ENCODE data around the gene PPP6R3. TPM values are rescaled to one million over a fixed set of nuclear protein-coding genes. Genes with fewer than 3 reads are reported as not detected.
"Not testable (repeated sequence)": the region's sequence is repeated elsewhere in the genome, so short reads cannot be mapped to it uniquely, and the experiment has no call there.

The PPP6R3 gene
- total RNA-seq, 1 experiment from 2014 or later = 90.0 TPM

- no peak for DNase-seq (ENCODE audit: low read depth, low spot score)
- in situ Hi-C loops (cut with HindIII; ENCODE audit: low pct_unique_long_range_greater_than_20kb, low sequenced_read_pairs) = no loop called here
Measured at GRCh38 chr11:68432874-68433273, 27.7 kb upstream of the PPP6R3 start.

DNA sequence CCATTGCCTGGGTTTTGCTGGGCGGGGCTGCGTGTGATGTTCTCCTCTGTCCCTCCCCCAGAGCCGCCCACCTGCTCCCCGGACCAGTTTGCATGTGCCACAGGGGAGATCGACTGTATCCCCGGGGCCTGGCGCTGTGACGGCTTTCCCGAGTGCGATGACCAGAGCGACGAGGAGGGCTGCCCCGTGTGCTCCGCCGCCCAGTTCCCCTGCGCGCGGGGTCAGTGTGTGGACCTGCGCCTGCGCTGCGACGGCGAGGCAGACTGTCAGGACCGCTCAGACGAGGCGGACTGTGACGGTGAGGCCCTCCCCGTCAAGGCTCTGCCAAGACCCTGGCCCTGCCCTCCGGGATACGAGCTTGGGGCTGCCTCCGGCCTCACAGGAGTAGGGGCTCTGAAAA, 27.0 kb upstream of the PPP6R3 start:
- DNase-seq (ENCODE audit: low read depth, low spot score) = no peak
- in situ Hi-C loops (cut with HindIII; ENCODE audit: low pct_unique_long_range_greater_than_20kb, low sequenced_read_pairs) = no loop called here

DNA sequence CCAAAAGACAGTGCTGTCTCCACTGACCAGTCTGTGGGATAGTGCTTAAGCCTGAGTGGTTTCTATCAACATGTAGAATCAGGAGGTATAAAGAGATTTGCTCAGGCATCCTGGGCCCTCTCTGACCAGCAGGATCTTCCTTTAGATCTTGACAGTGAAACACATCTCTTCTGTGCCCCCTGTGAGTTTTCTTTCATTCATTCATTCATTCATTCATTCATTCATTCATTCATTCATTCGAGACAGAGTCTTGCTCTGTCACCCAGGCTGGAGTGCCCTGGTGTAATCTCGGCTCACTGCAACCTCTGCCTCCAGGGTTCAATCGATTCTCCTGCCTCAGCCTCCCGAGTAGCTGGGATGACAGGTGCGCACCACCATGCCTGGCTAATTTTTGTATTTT, 26.4 kb upstream of the PPP6R3 start:
- DNase-seq (ENCODE audit: low read depth, low spot score); in situ Hi-C loops (cut with HindIII; ENCODE audit: low pct_unique_long_range_greater_than_20kb, low sequenced_read_pairs): not testable (repeated sequence)

- no peak for DNase-seq (ENCODE audit: low read depth, low spot score)
- in situ Hi-C loops (cut with HindIII; ENCODE audit: low pct_unique_long_range_greater_than_20kb, low sequenced_read_pairs) = no loop called here
Measured at GRCh38 chr11:68436162-68436888, 24.2 kb upstream of the PPP6R3 start.

GRCh38 chr11:68436985-68437926, 23.3 kb upstream of the PPP6R3 start:
- peak; percentile 21 for DNase-seq (ENCODE audit: low read depth, low spot score)
- in situ Hi-C loops (cut with HindIII; ENCODE audit: low pct_unique_long_range_greater_than_20kb, low sequenced_read_pairs) = no loop called here

DNA sequence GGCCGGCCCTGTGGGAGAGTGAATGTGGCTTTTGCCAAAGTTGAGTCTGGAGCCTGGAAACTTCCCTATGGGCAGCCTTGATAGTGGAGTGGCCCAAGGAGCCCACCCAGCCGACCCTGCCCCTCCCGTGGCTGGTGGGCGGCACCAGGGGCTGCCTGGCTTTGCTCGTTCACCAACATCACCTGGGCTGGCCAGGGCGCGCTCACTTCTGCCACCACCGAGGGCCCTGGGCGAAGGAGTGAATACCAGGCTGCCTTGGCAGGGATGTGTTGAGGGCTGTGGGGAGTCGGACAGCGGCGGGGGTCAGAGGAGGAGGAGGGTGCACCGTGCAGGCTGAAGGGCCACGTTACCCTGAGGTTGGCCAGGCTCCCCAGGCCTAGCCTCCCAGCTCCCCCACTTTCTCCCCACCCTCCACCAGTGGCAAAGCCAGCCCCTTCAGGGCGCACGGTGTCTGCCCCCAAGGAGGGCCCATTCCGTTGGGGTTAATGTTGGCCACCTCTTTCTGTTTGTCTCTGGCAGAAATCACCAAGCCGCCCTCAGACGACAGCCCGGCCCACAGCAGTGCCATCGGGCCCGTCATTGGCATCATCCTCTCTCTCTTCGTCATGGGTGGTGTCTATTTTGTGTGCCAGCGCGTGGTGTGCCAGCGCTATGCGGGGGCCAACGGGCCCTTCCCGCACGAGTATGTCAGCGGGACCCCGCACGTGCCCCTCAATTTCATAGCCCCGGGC, 22.5 kb upstream of the PPP6R3 start:
- in situ Hi-C loops (cut with HindIII; ENCODE audit: low pct_unique_long_range_greater_than_20kb, low sequenced_read_pairs) = no loop called here
- no peak for DNase-seq (ENCODE audit: low read depth, low spot score)

DNA sequence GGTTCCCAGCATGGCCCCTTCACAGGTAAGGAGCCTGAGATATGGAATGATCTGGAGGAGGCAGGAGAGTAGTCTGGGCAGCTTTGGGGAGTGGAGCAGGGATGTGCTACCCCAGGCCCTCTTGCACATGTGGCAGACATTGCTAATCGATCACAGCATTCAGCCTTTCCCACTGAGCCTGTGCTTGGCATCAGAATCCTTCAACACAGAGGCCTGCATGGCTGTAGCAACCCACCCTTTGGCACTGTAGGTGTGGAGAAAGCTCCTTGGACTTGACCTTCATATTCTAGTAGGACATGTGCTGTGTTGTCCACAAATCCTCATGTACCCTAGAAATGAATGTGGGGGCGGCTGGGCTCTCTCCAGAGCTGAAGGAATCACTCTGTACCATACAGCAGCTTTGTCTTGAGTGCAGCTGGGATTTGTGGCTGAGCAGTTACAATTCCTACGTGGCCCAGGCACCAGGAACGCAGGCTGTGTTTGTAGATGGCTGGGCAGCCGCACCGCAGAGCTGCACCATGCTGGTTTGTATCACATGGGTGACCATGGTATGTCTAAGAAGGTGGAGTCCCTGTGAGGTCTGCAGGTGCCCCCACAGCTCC, 21.8 kb upstream of the PPP6R3 start:
- in situ Hi-C loops (cut with HindIII; ENCODE audit: low pct_unique_long_range_greater_than_20kb, low sequenced_read_pairs) = no loop called here
- DNase-seq (ENCODE audit: low read depth, low spot score) = no peak

DNA sequence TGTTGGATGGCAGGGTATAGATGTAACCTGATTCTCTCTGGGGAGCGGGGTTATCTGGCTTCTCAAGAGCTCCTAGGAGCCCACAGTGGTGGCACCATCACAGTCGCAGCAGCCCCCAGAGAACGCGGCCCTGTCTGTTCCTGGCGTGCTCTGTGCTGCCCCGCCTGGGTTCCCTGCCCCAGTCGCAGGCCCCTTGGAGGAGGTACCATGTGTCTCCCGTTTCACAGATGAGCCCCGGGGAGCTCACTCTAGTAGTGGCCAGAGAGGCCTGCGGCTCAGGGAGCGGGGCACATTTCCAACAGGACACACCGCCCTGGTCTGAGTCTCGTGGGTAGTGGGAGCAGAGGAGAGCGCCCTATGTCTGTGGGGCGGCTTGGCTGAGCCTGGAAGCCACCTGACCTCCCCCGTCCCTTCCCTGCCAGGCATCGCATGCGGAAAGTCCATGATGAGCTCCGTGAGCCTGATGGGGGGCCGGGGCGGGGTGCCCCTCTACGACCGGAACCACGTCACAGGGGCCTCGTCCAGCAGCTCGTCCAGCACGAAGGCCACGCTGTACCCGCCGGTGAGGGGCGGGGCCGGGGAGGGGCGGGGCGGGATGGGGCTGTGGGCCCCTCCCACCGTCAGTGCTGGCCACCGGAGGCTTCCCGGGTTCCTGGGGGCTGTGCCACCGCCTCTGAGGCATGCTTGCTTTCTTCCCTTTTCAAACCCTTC, 21.0 kb upstream of the PPP6R3 start:
- no peak for DNase-seq (ENCODE audit: low read depth, low spot score)
- in situ Hi-C loops (cut with HindIII; ENCODE audit: low pct_unique_long_range_greater_than_20kb, low sequenced_read_pairs) = no loop called here

GRCh38 chr11:68440224-68440623, 20.3 kb upstream of the PPP6R3 start:
- in situ Hi-C loops (cut with HindIII; ENCODE audit: low pct_unique_long_range_greater_than_20kb, low sequenced_read_pairs) = no loop called here
- DNase-seq (ENCODE audit: low read depth, low spot score) = no peak

DNA sequence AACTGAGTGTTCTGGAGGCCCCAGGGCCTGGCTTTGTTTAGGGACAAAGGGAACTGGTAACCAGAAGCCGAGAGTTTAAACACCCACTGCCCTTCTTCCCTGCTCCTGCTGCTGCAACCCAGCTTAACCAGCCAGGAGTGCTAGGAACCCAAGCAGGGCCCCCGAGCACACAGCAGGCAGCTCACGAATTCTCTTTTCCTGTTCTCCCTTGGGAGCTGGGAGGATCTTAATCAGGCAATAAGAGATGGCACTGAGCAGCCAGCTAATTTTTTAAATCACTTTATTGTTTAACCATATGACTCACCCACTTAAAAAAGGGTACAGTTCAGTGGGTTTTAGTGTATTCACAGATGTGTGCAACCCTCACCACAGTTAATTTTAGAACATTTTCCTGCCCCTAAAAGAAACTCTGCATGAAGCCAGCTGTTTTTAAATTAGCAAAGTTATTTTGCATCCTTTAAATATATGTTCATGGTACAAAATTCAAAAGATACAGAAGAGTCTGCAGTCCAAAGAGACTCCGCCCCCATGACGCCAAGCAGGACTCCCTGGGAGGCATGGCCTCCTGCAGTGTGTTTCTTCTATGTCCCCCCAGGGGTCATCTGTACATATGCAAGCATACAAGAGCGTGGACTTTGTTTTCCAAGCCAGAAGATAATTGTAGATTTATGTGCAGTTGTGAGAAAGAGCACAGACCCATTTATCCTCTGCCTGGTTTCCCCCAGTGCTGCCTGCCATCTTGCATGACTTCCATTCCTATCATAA, 18.9 kb upstream of the PPP6R3 start:
- peak; percentile 78 for DNase-seq (ENCODE audit: low read depth, low spot score)
- in situ Hi-C loops (cut with HindIII; ENCODE audit: low pct_unique_long_range_greater_than_20kb, low sequenced_read_pairs) = no loop called here

DNA sequence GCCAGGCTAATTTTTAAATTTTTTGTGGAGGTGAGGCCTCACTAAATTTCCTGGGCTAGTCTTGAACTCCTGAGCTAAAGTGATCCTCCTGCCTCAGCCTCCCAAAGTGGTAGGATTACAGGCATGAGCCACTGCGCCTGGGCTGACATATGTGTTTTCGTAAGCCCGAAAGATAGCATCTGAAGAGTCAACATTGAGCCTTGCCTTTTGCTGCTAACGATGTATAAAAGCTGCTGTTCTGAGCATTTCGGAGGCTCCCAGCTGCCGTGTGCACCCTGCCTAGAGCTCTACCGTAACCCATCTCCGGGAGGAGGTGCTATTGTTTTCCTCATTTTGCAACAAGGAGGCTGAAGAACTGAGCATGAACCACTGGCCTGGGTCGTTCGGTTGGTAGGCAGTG, 18.1 kb upstream of the PPP6R3 start:
- no peak for DNase-seq (ENCODE audit: low read depth, low spot score)
- in situ Hi-C loops (cut with HindIII; ENCODE audit: low pct_unique_long_range_greater_than_20kb, low sequenced_read_pairs) = no loop called here

DNA sequence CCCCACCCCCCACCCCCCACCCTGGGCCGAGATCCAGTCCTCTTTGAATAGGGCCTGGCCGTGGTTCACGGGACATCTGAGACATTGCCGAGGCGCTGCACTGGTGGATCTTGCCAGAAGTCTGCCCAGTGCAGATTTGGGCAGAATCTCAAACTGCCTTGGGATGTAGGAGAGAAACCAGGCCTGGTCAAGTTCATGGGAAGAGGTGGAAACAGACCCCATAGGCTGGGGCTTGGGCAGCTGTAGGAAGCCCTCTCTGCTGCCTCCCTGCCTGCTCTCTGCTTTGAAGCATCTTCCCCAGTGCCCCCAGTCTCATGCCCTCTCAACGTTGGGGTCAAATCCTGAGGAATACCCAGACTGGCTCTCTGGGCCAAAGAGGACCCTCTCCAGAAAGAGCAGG, 16.0 kb upstream of the PPP6R3 start:
- in situ Hi-C loops (cut with HindIII; ENCODE audit: low pct_unique_long_range_greater_than_20kb, low sequenced_read_pairs) = no loop called here
- DNase-seq (ENCODE audit: low read depth, low spot score) = no peak

DNA sequence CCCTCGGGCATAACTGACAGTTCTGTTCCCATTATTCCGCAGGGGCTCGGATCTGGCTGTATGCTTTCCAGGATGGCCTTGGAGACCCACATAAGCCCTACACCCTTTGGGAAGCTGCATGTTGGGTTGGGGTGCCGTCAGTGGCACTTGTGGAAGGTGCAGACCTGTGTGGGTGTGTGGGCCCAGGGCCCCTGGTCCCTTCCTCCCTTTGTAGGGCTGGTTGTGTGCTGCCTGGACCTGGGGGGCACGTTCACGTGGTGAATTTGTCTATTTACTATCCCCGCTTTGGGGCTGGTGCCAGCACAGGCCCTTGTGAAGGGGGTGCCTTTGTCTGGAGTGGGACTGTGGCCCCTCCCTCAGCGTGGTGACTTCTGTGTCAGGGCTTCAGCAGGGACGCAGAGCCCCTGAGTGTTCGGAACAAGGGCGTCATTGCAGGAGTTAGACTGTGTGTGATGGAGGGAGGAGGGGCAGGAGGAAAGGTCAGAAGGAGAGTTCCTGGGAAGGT, 15.0 kb upstream of the PPP6R3 start:
- no peak for DNase-seq (ENCODE audit: low read depth, low spot score)
- in situ Hi-C loops (cut with HindIII; ENCODE audit: low pct_unique_long_range_greater_than_20kb, low sequenced_read_pairs) = no loop called here

GRCh38 chr11:68446046-68446725, 14.4 kb upstream of the PPP6R3 start:
- in situ Hi-C loops (cut with HindIII; ENCODE audit: low pct_unique_long_range_greater_than_20kb, low sequenced_read_pairs) = no loop called here
- DNase-seq (ENCODE audit: low read depth, low spot score) = no peak

- in situ Hi-C loops (cut with HindIII; ENCODE audit: low pct_unique_long_range_greater_than_20kb, low sequenced_read_pairs) = no loop called here
- peak; percentile 62 for DNase-seq (ENCODE audit: low read depth, low spot score)
Measured at GRCh38 chr11:68447015-68447801, 13.3 kb upstream of the PPP6R3 start.
